Cardiac fibroblast (primary cell): Measurements from ENCODE around the gene APMAP.

Source experiments
- DNase-seq, 2 donors: peaks; one replicate each; pipeline versions ENCODE4 v3.0.0 to v3.0.0-alpha.2; 2010; ENCODE audit warnings: low read depth in 2 of 2
- H3K4me3 ChIP-seq, 2 donors: replicated peaks in 1 of 2; 1 replicate in 1 of 2; 2 replicates in 1 of 2; pipeline ENCODE4 v1.5.1; 2011; ENCODE audit warnings: low read depth in 2 of 2, low read length in 2 of 2, mild to moderate bottlenecking in 2 of 2, moderate library complexity in 1 of 2
- TF ChIP-seq, protein P1 (sequence below): IDR thresholded peaks from one replicate; pipeline ENCODE4 v1.5.1; 2011; ENCODE audit warnings: low read depth, mild to moderate bottlenecking, low read length, inconsistent platforms

Gene APMAP

DNA sequence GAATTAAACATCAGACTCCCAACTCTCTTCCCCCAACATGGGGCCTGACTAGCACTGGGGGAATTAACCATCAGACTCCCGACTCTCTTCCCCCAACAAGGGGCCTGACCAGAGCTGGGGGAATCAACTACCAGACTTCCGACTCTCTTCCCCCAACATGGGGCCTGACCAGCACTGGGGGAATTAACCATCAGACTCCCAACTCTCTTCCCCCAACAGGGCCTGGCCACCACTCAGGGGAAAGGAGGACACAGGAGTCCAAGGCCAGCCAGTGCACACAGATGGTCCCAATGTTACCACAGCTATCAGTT, 30.4 kb downstream of the APMAP start:
- H3K4me3 ChIP-seq: no peak overlapping the region
- DNase-seq: no peak
- TF ChIP-seq, protein P1, sequence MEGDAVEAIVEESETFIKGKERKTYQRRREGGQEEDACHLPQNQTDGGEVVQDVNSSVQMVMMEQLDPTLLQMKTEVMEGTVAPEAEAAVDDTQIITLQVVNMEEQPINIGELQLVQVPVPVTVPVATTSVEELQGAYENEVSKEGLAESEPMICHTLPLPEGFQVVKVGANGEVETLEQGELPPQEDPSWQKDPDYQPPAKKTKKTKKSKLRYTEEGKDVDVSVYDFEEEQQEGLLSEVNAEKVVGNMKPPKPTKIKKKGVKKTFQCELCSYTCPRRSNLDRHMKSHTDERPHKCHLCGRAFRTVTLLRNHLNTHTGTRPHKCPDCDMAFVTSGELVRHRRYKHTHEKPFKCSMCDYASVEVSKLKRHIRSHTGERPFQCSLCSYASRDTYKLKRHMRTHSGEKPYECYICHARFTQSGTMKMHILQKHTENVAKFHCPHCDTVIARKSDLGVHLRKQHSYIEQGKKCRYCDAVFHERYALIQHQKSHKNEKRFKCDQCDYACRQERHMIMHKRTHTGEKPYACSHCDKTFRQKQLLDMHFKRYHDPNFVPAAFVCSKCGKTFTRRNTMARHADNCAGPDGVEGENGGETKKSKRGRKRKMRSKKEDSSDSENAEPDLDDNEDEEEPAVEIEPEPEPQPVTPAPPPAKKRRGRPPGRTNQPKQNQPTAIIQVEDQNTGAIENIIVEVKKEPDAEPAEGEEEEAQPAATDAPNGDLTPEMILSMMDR: no peak

DNA sequence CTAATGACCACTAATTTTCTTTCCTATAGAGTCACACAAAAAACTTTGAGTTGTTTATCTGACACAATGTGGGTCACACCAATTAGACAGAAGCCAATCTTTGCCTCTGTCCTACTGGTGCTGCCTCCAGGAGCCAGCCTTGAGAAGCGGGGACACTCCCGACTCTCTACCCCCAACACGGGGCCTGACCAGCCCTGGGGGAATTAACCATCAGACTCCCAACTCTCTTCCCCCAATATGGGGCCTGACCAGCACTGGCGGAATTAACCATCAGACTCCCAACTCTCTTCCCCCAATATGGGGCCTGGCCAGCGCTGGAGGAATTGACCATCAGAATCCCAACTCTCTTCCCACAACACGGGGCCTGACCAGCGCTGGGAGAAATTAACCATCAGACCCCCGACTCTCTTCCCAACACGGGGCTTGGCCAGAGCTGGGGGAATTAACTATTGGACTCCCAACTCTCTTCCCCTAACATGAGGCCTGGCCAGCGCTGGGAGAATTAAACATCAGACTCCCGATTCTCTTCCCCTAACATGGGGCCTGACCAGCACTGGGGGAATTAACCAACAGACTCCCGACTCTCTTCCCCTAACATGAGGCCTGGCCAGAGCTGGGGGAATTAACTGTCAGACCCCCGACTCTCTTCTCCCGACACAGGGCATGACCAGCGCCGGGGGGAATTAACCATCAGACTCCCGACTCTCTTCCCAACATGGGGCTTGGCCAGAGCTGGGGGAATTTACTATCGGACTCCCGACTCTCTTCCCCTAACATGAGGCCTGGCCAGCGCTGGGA, 31.0 kb downstream of the APMAP start:
- H3K4me3 ChIP-seq: no peak overlapping the region
- DNase-seq: no peak
- TF ChIP-seq, protein P1: no peak

GRCh38 chr20:24960861-24961260, 31.7 kb downstream of the APMAP start:
- H3K4me3 ChIP-seq: no peak overlapping the region
- TF ChIP-seq, protein P1: no peak
- no peak for DNase-seq

DNA sequence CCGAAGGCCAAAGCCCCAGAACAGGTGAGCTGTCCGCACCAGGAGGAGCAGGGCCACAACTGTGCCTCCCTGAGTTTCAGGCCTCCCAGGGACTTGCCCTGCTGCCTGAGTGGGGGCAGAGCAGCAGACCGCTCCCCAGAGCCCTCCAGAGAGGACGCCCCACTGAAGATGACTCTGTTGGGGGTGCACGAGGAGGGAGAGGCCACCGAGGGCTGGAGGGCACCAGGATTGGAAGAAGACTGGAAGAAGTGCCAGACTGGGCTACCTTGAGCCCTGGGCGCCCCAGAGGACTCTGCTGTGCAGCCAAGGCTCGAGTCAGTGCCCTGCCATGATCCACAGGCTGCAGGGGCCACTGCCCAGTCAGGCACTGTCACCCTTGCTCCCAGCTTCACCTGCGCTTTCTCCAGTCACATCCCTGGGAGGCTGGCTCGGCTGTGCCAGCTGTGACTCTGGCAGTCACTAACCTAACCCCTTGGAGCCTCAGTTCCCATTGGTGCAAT, 32.2 kb downstream of the APMAP start:
- DNase-seq: no peak
- H3K4me3 ChIP-seq: no peak overlapping the region
- TF ChIP-seq, protein P1: no peak

DNA sequence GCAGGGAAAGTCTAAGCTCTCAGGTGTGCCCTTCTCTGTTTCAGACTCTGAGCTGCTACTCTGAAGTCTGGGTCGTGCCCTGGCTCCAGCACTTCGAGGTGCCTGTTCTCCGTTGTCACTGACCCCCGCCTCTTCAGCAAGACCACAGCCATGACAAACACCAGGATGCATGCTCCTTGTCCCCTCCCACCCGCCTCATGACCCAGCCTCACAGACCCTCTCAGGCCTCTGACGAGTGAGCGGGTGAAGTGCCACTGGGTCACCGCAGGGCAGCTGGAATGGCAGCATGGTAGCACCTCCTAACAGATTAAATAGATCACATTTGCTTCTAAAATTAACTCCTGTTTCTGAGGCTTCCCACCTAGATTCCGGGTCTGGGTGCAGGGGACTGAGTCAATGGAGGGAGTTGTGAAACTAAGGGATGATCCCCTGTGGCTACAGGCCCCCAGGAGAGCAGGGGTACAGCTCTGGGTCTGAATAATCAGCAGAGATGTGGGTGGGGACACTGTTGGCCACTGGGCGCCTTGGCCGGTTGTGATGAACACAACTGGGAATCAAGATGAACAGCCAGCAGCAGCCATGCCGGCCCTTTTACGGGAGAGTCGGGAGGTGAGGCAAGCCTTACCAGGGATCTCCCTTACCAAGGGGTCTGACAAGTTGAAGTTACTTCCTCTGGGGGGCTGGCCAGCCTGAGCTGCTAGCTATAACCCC, 32.8 kb downstream of the APMAP start:
- TF ChIP-seq, protein P1: no peak
- no peak overlapping the region for H3K4me3 ChIP-seq
- DNase-seq: no peak

GRCh38 chr20:24958506-24959385, 33.8 kb downstream of the APMAP start:
- TF ChIP-seq, protein P1: no peak
- DNase-seq: no peak
- H3K4me3 ChIP-seq: no peak overlapping the region
